Esophagus squamous epithelium (tissue), 4 donors: ENCODE data around the gene PRDM5.

Experiments
- POLR2A ChIP-seq, 4 donors: fragments of 450-650 bp; IDR thresholded peaks; one replicate each; pipeline ENCODE4 v1.6.1; 2017; ENCODE audit warnings: antibody characterized with exemption in 4 of 4, mild to moderate bottlenecking in 4 of 4, moderate library complexity in 3 of 4
- TF ChIP-seq, protein P1 (sequence below), 6 experiments: fragments of 450-650 bp in 4 of 6; fragments of 200-600 bp in 2 of 6; sonication (generic) in 2 of 6; IDR thresholded peaks; one replicate each; pipeline ENCODE4 v1.5.1; 2016 to 2019; ENCODE audit warnings: antibody characterized with exemption in 6 of 6, mild to moderate bottlenecking in 4 of 6, moderate library complexity in 4 of 6

DNA sequence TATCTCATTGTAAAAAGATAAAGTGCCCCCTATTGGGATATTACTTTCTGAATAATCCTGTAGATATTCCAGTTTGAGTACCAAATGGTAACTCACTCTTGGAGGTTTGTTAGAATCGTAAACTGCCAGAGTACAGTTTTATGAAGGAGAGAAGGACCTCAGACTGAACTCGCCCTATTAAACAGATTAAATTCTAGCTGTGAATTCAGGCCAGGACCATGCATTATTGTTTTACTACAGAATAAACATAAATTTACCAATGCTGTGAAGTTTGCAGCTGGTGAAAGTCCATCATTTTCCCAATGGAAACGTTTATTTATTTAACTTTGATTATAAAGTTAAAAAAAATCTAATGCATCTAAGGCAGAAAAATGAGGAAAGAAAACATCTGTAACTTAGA is 20.2 kb upstream of the PRDM5 start:
- TF ChIP-seq, protein P1, sequence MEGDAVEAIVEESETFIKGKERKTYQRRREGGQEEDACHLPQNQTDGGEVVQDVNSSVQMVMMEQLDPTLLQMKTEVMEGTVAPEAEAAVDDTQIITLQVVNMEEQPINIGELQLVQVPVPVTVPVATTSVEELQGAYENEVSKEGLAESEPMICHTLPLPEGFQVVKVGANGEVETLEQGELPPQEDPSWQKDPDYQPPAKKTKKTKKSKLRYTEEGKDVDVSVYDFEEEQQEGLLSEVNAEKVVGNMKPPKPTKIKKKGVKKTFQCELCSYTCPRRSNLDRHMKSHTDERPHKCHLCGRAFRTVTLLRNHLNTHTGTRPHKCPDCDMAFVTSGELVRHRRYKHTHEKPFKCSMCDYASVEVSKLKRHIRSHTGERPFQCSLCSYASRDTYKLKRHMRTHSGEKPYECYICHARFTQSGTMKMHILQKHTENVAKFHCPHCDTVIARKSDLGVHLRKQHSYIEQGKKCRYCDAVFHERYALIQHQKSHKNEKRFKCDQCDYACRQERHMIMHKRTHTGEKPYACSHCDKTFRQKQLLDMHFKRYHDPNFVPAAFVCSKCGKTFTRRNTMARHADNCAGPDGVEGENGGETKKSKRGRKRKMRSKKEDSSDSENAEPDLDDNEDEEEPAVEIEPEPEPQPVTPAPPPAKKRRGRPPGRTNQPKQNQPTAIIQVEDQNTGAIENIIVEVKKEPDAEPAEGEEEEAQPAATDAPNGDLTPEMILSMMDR (IDR thresholded peaks at IDR 0.05), result no peak
- no peak for TF ChIP-seq POLR2A (IDR thresholded peaks at IDR 0.05)
